ENCODE measurements around the gene ACTR8. TPM values are rescaled to one million over a fixed set of nuclear protein-coding genes. Genes with fewer than 3 reads are reported as not detected.

Gene ACTR8
- total RNA-seq, 1 donor from 2014 or later: 42.7 TPM

GRCh38 chr3:53902711-53903110 lies 20.8 kb upstream of the ACTR8 start:
- peaks cover 22% of the 10 kb centered on the region for H3K27me3 Mint-ChIP-seq
- ChIA-PET CTCF (no interaction called here), POLR2A (no interaction called here)
- ATAC-seq (ENCODE audit: low read depth) (no peak), DNase-seq (no peak)
- H3K4me3 Mint-ChIP-seq: no peak overlapping the region
- H3K9me3 Mint-ChIP-seq: peaks cover 7% of the 10 kb centered on the region
- intact Hi-C loops (cut with micrococcal nuclease): no loop called here
- no peaks in the 10 kb centered on the region for H3K4me1 Mint-ChIP-seq
- TF ChIP-seq CTCF (IDR thresholded peaks at IDR 0.05): no peak
- H3K27ac Mint-ChIP-seq: no peak overlapping the region
- no peaks in the 10 kb centered on the region for H3K36me3 Mint-ChIP-seq (ENCODE audit: low read depth)

GRCh38 chr3:53902067-53902466 lies 20.1 kb upstream of the ACTR8 start:
- Mint-ChIP-seq H3K27me3 (peaks cover 28% of the 10 kb centered on the region), H3K4me1 (no peaks in the 10 kb centered on the region), H3K36me3 (ENCODE audit: low read depth) (no peaks in the 10 kb centered on the region), H3K9me3 (peaks cover 7% of the 10 kb centered on the region), H3K4me3 (no peak overlapping the region), H3K27ac (no peak overlapping the region)
- intact Hi-C loops (cut with micrococcal nuclease): no loop called here
- DNase-seq (no peak), ATAC-seq (ENCODE audit: low read depth) (no peak)
- POLR2A ChIA-PET: no interaction called here
- TF ChIP-seq CTCF (IDR thresholded peaks at IDR 0.05): no peak
- CTCF ChIA-PET: no interaction called here

GRCh38 chr3:53900666-53901331 lies 18.8 kb upstream of the ACTR8 start:
- ChIA-PET POLR2A (no interaction called here), CTCF (no interaction called here)
- no peaks in the 10 kb centered on the region for H3K36me3 Mint-ChIP-seq (ENCODE audit: low read depth)

GRCh38 chr3:53899750-53900149 lies 17.8 kb upstream of the ACTR8 start:
- no peak for TF ChIP-seq CTCF (IDR thresholded peaks at IDR 0.05)
- CTCF ChIA-PET: no interaction called here
- Mint-ChIP-seq H3K27ac (no peak overlapping the region), H3K4me3 (no peak overlapping the region), H3K4me1 (no peaks in the 10 kb centered on the region), H3K36me3 (ENCODE audit: low read depth) (no peaks in the 10 kb centered on the region), H3K9me3 (no peaks in the 10 kb centered on the region), H3K27me3 (peaks cover 27% of the 10 kb centered on the region)
- intact Hi-C loops (cut with micrococcal nuclease): no loop called here
- ATAC-seq (ENCODE audit: low read depth) (no peak), DNase-seq (no peak)
- POLR2A ChIA-PET: no interaction called here

More at GRCh38 chr3:53900666-53901331, 18.8 kb upstream of the ACTR8 start:
- no peak for DNase-seq
- H3K4me3 Mint-ChIP-seq: no peak overlapping the region
- no peaks in the 10 kb centered on the region for H3K9me3 Mint-ChIP-seq
- peaks cover 25% of the 10 kb centered on the region for H3K27me3 Mint-ChIP-seq
- TF ChIP-seq CTCF (IDR thresholded peaks at IDR 0.05): no peak
- no peak overlapping the region for H3K27ac Mint-ChIP-seq
- intact Hi-C loops (cut with micrococcal nuclease): no loop called here
- no peaks in the 10 kb centered on the region for H3K4me1 Mint-ChIP-seq
- no peak for ATAC-seq (ENCODE audit: low read depth)

- CTCF ChIA-PET: no interaction called here
These were observed 10.3 kb upstream of the ACTR8 start for GRCh38 chr3:53892286-53892637.

More at GRCh38 chr3:53892286-53892637, 10.3 kb upstream of the ACTR8 start:
- peak overlapping the region; percentile 97 for H3K27ac Mint-ChIP-seq
- H3K36me3 Mint-ChIP-seq (ENCODE audit: low read depth): peaks cover 27% of the 10 kb centered on the region
- DNase-seq: no peak
- H3K4me1 Mint-ChIP-seq: peaks cover 34% of the 10 kb centered on the region
- TF ChIP-seq CTCF (IDR thresholded peaks at IDR 0.05): no peak
- H3K27me3 Mint-ChIP-seq: peaks cover 15% of the 10 kb centered on the region
- ATAC-seq (ENCODE audit: low read depth): no peak
- no peaks in the 10 kb centered on the region for H3K9me3 Mint-ChIP-seq
- peak overlapping the region; percentile 93 for H3K4me3 Mint-ChIP-seq
- POLR2A ChIA-PET: interaction anchor here (0.7 to 2.9 kb wide), 5 partner anchors 11 to 545 kb away, joined by 3 to 52 read pairs (median 15); partner anchors contain the start of genes ACTR8 and DCP1A
- intact Hi-C loops (cut with micrococcal nuclease): no loop called here
